K562 (cell line): ENCODE data around the gene BGN. TPM values are rescaled to one million over a fixed set of nuclear protein-coding genes. Genes with fewer than 3 reads are reported as not detected.

ENCODE experiments used
- ATAC-seq: fragments of 200-7000 bp; cut with Tn5 transposase; 3 replicates; pipeline ENCODE4 v1.9.1; 2020; ENCODE audit warnings: moderate library complexity
- BruUV-seq: library from RNA; stranded (reverse); fragments of 400-500 nt; replicated peaks from 2 replicates; lab custom pipeline; 2021; lab: Mats Ljungman, UMichigan
- CTCF ChIA-PET: fragments of 300-600 bp; formaldehyde crosslinking; extraction: SDS; loops from one replicate; lab custom pipeline; 2021; ENCODE audit warnings: low intra/inter-chr PET ratio; lab: Yijun Ruan, JAX
- POLR2A ChIA-PET: fragments of 300-600, 350-650 bp; sonication (Branson Sonifier 250); formaldehyde crosslinking; extraction: SDS; loops from one replicate; lab custom pipeline; 2021; ENCODE audit warnings: antibody characterized with exemption, inconsistent platforms; lab: Yijun Ruan, JAX
- DNase-seq, 4 experiments: peaks; one replicate each; pipeline versions ENCODE4 v3.0.0 to v3.0.0-alpha.2; 2011 to 2018; ENCODE audit warnings: low spot score in 3 of 4, mixed read lengths in 3 of 4; ENCODE audit errors: extremely low read depth in 1 of 4
- FAIRE-seq: peaks from 2 replicates; lab custom pipeline; 2011; peaks lifted over from hg19 to GRCh38; lab: Jason Lieb, UNC
- H2AFZ ChIP-seq: 2 replicates; pipeline ENCODE4 v1.6.0; 2011; ENCODE audit warnings: low read depth, low read length, control low read depth, inconsistent platforms
- H3K27ac ChIP-seq: fragments of 200-600 bp; 3 replicates; pipeline ENCODE4 v1.8.0; 2011; ENCODE audit warnings: low read depth, mild to moderate bottlenecking, control low read depth, inconsistent platforms, low read length, moderate library complexity, mixed read lengths; ENCODE audit errors: extremely low read depth
- H3K27me3 ChIP-seq, 2 experiments: fragments of 300-600 bp in 1 of 2; 2 replicates in 1 of 2; 3 replicates in 1 of 2; pipeline versions ENCODE4 v1.6.0 to v1.8.0; 2011; ENCODE audit warnings: inconsistent platforms in 2 of 2, low read length in 2 of 2, mild to moderate bottlenecking in 1 of 2, mixed read lengths in 1 of 2, moderate library complexity in 1 of 2; ENCODE audit not compliant: control insufficient read depth in 2 of 2, insufficient read depth in 2 of 2
- H3K36me3 ChIP-seq: fragments of 300-600 bp; 3 replicates; pipeline ENCODE4 v1.8.0; 2011; ENCODE audit warnings: mild to moderate bottlenecking, low read length, inconsistent platforms; ENCODE audit not compliant: control insufficient read depth, insufficient read depth
- H3K4me1 ChIP-seq, 2 experiments: fragments of 200-600 bp in 1 of 2; replicated peaks in 1 of 2; 2 replicates in 1 of 2; 3 replicates in 1 of 2; pipeline versions ENCODE4 v1.5.1 to v1.8.0; 2011; ENCODE audit warnings: inconsistent platforms in 2 of 2, low read length in 2 of 2, mild to moderate bottlenecking in 1 of 2, mixed read lengths in 1 of 2, moderate library complexity in 1 of 2; ENCODE audit not compliant: control insufficient read depth in 2 of 2, insufficient read depth in 2 of 2
- H3K4me2 ChIP-seq: 2 replicates; pipeline ENCODE4 v1.6.1; 2011; ENCODE audit warnings: low read length, control low read depth, inconsistent platforms, mixed read lengths; ENCODE audit not compliant: insufficient read depth
- H3K4me3 ChIP-seq: fragments of 200-600 bp; sonication (generic), shearing (Covaris generic); 2 replicates; pipeline ENCODE4 v1.5.1; 2016; ENCODE audit warnings: control low read depth, inconsistent platforms
- H3K79me2 ChIP-seq: fragments of 200-600 bp; 3 replicates; pipeline ENCODE4 v1.8.0; 2011; ENCODE audit warnings: low read length, inconsistent platforms; ENCODE audit not compliant: control insufficient read depth, insufficient read depth
- H3K9ac ChIP-seq, 2 experiments: 2 replicates each; pipeline versions ENCODE4 v1.6.0 to v1.6.1; 2011; ENCODE audit warnings: low read depth in 2 of 2, low read length in 2 of 2, control low read depth in 1 of 2, inconsistent platforms in 1 of 2, mild to moderate bottlenecking in 1 of 2, mixed read lengths in 1 of 2; ENCODE audit not compliant: insufficient read depth in 1 of 2
- H3K9me1 ChIP-seq: one replicate; pipeline ENCODE4 v1.6.0; 2011; ENCODE audit warnings: inconsistent platforms, mild to moderate bottlenecking, low read length, moderate library complexity; ENCODE audit not compliant: control insufficient read depth, insufficient read depth
- H3K9me3 ChIP-seq: replicated peaks from 2 replicates; pipeline ENCODE4 v1.5.1; 2011; ENCODE audit warnings: low read depth, low read length, inconsistent platforms; ENCODE audit not compliant: control insufficient read depth, insufficient read depth
- H4K20me1 ChIP-seq: replicated peaks from 2 replicates; pipeline ENCODE4 v1.6.1; 2011; ENCODE audit warnings: low read length, inconsistent platforms, mixed read lengths; ENCODE audit not compliant: control insufficient read depth, insufficient read depth
- CCAR2 ChIP-seq: fragments of 200-400 bp; formaldehyde crosslinking; IDR thresholded peaks from 2 replicates; pipeline ENCODE4 v1.6.1; 2017; ENCODE audit warnings: mild to moderate bottlenecking, low read depth, low read length
- CHD4 ChIP-seq: fragments of 200-600 bp; sonication (generic); IDR thresholded peaks from 3 replicates; pipeline ENCODE4 v1.6.1; 2012; ENCODE audit warnings: low read depth, mild to moderate bottlenecking, mixed read lengths, low read length, inconsistent platforms; ENCODE audit not compliant: insufficient read depth, insufficient replicate concordance, poor library complexity, severe bottlenecking
- FOXK1 ChIP-seq: sonication (generic); formaldehyde crosslinking; IDR thresholded peaks from 2 replicates; pipeline ENCODE4 v1.8.0; 2022; ENCODE audit warnings: missing genetic modification reagents, mild to moderate bottlenecking, borderline replicate concordance
- FOXP4 ChIP-seq: sonication (generic); formaldehyde crosslinking; IDR thresholded peaks from 2 replicates; pipeline ENCODE4 v1.8.0; 2022; ENCODE audit warnings: mild to moderate bottlenecking, missing genetic modification reagents, borderline replicate concordance
- HMG20B ChIP-seq: fragments of 250-450 bp; sonication (Bioruptor Pico); IDR thresholded peaks from 2 replicates; pipeline ENCODE4 v1.5.0; 2021; ENCODE audit warnings: mild to moderate bottlenecking
- MIER1 ChIP-seq: fragments of 450-650 bp; IDR thresholded peaks from 2 replicates; pipeline ENCODE4 v1.6.1; 2016; ENCODE audit warnings: antibody characterized with exemption, mild to moderate bottlenecking, low read depth
- MXI1 ChIP-seq: IDR thresholded peaks from 2 replicates; pipeline ENCODE4 v1.6.1; 2011; ENCODE audit warnings: low read depth, mild to moderate bottlenecking, improper control_type of control experiment, low read length
- PHF21A ChIP-seq: fragments of 450-650 bp; IDR thresholded peaks from 2 replicates; pipeline ENCODE4 v1.6.1; 2017; ENCODE audit warnings: low read depth, borderline replicate concordance
- POLR2A ChIP-seq: fragments of 450-650 bp; conservative IDR thresholded peaks from 2 replicates; pipeline ENCODE4 v1.6.1; 2016
- RFX1 ChIP-seq: fragments of 450-650 bp; IDR thresholded peaks from 2 replicates; pipeline ENCODE4 v1.6.1; 2016; ENCODE audit warnings: mild to moderate bottlenecking, moderate library complexity
- SNAPC5 ChIP-seq: fragments of 250-450 bp; sonication (Bioruptor Pico); IDR thresholded peaks from 2 replicates; pipeline ENCODE4 v1.8.0; 2021; ENCODE audit warnings: moderate library complexity, mild to moderate bottlenecking, inconsistent platforms
- TCF7L2 ChIP-seq: fragments of 150-350 bp; IDR thresholded peaks from 2 replicates; pipeline ENCODE4 v1.6.1; 2016; ENCODE audit warnings: low read depth, mild to moderate bottlenecking, low read length, moderate library complexity
- ZNF146 ChIP-seq: IDR thresholded peaks from one replicate; pipeline ENCODE4 v1.6.1; 2018; ENCODE audit warnings: missing compliant biosample characterization; ENCODE audit not compliant: unreplicated experiment
- ZNF253 ChIP-seq: fragments of 250-450 bp; sonication (Bioruptor Pico); conservative IDR thresholded peaks from 2 replicates; pipeline ENCODE4 v1.6.1; 2021; ENCODE audit warnings: mild to moderate bottlenecking
- ZNF589 ChIP-seq: fragments of 200-800 bp; sonication (Bioruptor generic); IDR thresholded peaks from 2 replicates; pipeline ENCODE4 v1.6.1; 2016; ENCODE audit warnings: low read depth, missing genetic modification characterization, missing compliant biosample characterization
- ZNF780A ChIP-seq: fragments of 250-450 bp; sonication (Bioruptor Pico); IDR thresholded peaks from 2 replicates; pipeline ENCODE4 v1.5.0; 2021; ENCODE audit warnings: mild to moderate bottlenecking
- WGBS: fragments of 100-300 bp; shearing (Covaris generic); methylation state at CpG from one replicate; pipeline ENCODE4 v1.1.6; 2016; ENCODE audit warnings: low coverage, mixed read lengths; ENCODE audit not compliant: insufficient coverage; ENCODE audit errors: missing lambda C conversion rate; 5-methylcytosine and 5-hydroxymethylcytosine counted together
- in situ Hi-C: fragments of 300-500 bp; cut with MboI; formaldehyde crosslinking; loops from 4 replicates; pipeline ENCODE4 v1.15.0; 2018; ENCODE audit warnings: inconsistent platforms, mixed read lengths
- intact Hi-C: fragments of 100-400 bp; cut with micrococcal nuclease; formaldehyde crosslinking; loops from 2 replicates; pipeline ENCODE4 v1.14.2; 2022
- polyA plus RNA-seq, 8 experiments: library from polyadenylated mRNA; depleted of rRNA in 4 of 8; stranded (reverse) in 5 of 8; unstranded in 3 of 8; fragments of >200 nt; fragmentation: Nextera tagmentation in 2 of 8; fragmentation: Illumina TruSeq in 1 of 8; extraction: Ambion mirVana in 2 of 8; extraction: Trizol in 1 of 8; gene quantifications; 2 replicates each; pipeline versions ENCODE4 v1.2.1 to v1.2.3, GENCODE V29; 2011 to 2014; ENCODE audit warnings: inconsistent platforms in 1 of 8, missing spikeins in 1 of 8
- total RNA-seq, 7 experiments: library from RNA; depleted of rRNA in 6 of 7; stranded (reverse); fragments of >200 nt in 6 of 7; fragmentation: Illumina TruSeq in 2 of 7; extraction: Trizol in 2 of 7; gene quantifications; 2 replicates each; pipeline versions ENCODE4 v1.2.1 to v1.2.3, GENCODE V29; 2011 to 2021; ENCODE audit warnings: low replicate concordance in 1 of 7
- TF ChIP-seq, protein P1 (sequence below): fragments of 450-650 bp; formaldehyde crosslinking; IDR thresholded peaks from 2 replicates; pipeline ENCODE4 v1.4.0; 2022; ENCODE audit warnings: missing genetic modification characterization
- TF ChIP-seq, protein P2 (sequence below), 2 experiments: fragments of 450-650 bp; conservative IDR thresholded peaks; 2 replicates each; pipeline ENCODE4 v1.6.1; 2017; ENCODE audit warnings: mild to moderate bottlenecking in 2 of 2, moderate library complexity in 2 of 2

The BGN gene
- total and polyA plus RNA-seq, 9 of the 15 experiments (the other 6 are each of a cell fraction or from before 2014, with no cell fraction given): 0.11 TPM; not detected in 8

DNA sequence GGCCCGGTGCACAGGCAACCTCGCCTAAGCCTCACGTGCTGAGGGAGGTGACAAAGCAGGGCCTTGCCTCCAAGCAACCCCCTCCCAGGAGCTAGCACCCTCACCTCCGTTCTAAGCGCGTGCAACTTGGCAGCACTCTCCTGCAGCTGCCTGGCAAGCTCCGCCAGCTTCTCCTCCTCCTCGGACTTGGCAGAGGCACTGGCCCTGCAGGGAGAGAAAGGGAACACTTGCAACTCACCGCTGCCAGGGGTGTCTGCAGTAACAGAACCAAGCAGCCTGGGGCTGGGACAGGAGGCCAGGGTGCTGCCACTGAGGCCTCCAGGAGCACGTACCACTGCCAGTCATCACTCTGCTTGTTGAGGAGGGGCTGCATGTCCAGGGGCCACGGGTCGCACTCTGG is 38.6 kb upstream of the BGN start (continued):
- TF ChIP-seq SNAPC5 (CRISPR knock-in tag): no peak
- no peak for TF ChIP-seq POLR2A
- TF ChIP-seq, protein P1, sequence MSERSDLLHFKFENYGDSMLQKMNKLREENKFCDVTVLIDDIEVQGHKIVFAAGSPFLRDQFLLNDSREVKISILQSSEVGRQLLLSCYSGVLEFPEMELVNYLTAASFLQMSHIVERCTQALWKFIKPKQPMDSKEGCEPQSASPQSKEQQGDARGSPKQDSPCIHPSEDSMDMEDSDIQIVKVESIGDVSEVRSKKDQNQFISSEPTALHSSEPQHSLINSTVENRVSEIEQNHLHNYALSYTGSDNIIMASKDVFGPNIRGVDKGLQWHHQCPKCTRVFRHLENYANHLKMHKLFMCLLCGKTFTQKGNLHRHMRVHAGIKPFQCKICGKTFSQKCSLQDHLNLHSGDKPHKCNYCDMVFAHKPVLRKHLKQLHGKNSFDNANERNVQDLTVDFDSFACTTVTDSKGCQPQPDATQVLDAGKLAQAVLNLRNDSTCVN (CRISPR knock-in tag): no peak
- no peak for TF ChIP-seq ZNF146
- no peak for TF ChIP-seq RFX1
- TF ChIP-seq ZNF589 (CRISPR knock-in tag): no peak
- TF ChIP-seq, protein P2, sequence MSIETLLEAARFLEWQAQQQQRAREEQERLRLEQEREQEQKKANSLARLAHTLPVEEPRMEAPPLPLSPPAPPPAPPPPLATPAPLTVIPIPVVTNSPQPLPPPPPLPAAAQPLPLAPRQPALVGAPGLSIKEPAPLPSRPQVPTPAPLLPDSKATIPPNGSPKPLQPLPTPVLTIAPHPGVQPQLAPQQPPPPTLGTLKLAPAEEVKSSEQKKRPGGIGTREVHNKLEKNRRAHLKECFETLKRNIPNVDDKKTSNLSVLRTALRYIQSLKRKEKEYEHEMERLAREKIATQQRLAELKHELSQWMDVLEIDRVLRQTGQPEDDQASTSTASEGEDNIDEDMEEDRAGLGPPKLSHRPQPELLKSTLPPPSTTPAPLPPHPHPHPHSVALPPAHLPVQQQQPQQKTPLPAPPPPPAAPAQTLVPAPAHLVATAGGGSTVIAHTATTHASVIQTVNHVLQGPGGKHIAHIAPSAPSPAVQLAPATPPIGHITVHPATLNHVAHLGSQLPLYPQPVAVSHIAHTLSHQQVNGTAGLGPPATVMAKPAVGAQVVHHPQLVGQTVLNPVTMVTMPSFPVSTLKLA (conservative IDR thresholded peaks at IDR 0.05): no peak
- TF ChIP-seq, all 486 proteins: peak for 0

- Histone ChIP-seq H4K20me1 (peaks cover 8% of the 10 kb centered on the region; the same call in 1 of the 2 replicates), H3K36me3 (peaks cover 72% of the 10 kb centered on the region), H3K27me3 (no peaks in the 10 kb centered on the region), H3K79me2 (no peaks in the 10 kb centered on the region), H3K9ac (no peak overlapping the region; a peak in 1 of 4 replicates), H3K27ac (no peak overlapping the region), H3K9me1 (peaks cover 3% of the 10 kb centered on the region), H2AFZ (no peak overlapping the region), H3K4me2 (no peak overlapping the region), H3K4me1 (peaks cover 0 to 5% of the 10 kb centered on the region in 2 experiments; a peak in 1 of 5 replicates), H3K9me3 (no peaks in the 10 kb centered on the region), H3K4me3 (no peak overlapping the region)
- in situ Hi-C loops (no loop called here), intact Hi-C loops (no loop called here)
- FAIRE-seq: no peak
- no peak for DNase-seq
- BruUV-seq: no TSS peak
- 100% methylated on average over 2 of the region's 9 CpGs for WGBS
- CTCF ChIA-PET: no interaction called here
- no peak for ATAC-seq
- POLR2A ChIA-PET: interaction anchor here (0.6 kb wide), 1 partner anchor 209 kb away, joined by 3 read pairs; no protein-coding TSS in a partner anchor
- TF ChIP-seq FOXP4 (CRISPR knock-in tag) (no peak), CHD4 (no peak), HMG20B (CRISPR knock-in tag) (no peak), ZNF253 (CRISPR knock-in tag) (no peak), ZNF780A (no peak), CCAR2 (no peak), MXI1 (no peak), TCF7L2 (no peak), MIER1 (no peak), FOXK1 (no peak), PHF21A (no peak)
These were observed 38.1 kb upstream of the BGN start for GRCh38 chrX:153456704-153457103.
